GM23338 (cell line): Measurements from ENCODE around the gene MTHFS. TPM values are rescaled to one million over a fixed set of nuclear protein-coding genes. Genes with fewer than 3 reads are reported as not detected.

ENCODE experiments used
- ATAC-seq: fragments of 200-7000 bp; cut with Tn5 transposase; 3 replicates; pipeline ENCODE4 v1.9.1; 2020
- DNase-seq: peaks from one replicate; pipeline ENCODE4 v3.0.0-alpha.2; 2015; ENCODE audit warnings: low spot score
- H2AFZ ChIP-seq: fragments of 200-600 bp; sonication (generic); 2 replicates; pipeline ENCODE4 v1.8.0; 2016; ENCODE audit warnings: antibody characterized with exemption, mild to moderate bottlenecking, moderate library complexity
- H3F3A ChIP-seq: fragments of 200-600 bp; sonication (generic); replicated peaks from 2 replicates; pipeline ENCODE4 v1.8.0; 2017; ENCODE audit warnings: antibody characterized with exemption, mixed run types, low read depth
- H3K27ac ChIP-seq: fragments of 200-600 bp; sonication (generic); 2 replicates; pipeline ENCODE4 v1.6.1; 2016; ENCODE audit warnings: low read depth
- H3K27me3 ChIP-seq: fragments of 200-600 bp; sonication (generic); 2 replicates; pipeline ENCODE4 v1.8.0; 2016; ENCODE audit warnings: mild to moderate bottlenecking, mixed run types, moderate library complexity; ENCODE audit not compliant: insufficient read depth
- H3K36me3 ChIP-seq: fragments of 200-600 bp; sonication (generic); 2 replicates; pipeline ENCODE4 v1.8.0; 2016; ENCODE audit warnings: mild to moderate bottlenecking; ENCODE audit not compliant: insufficient read depth
- H3K4me1 ChIP-seq: fragments of 200-600 bp; sonication (generic); 2 replicates; pipeline ENCODE4 v1.8.0; 2016; ENCODE audit warnings: mild to moderate bottlenecking, moderate library complexity; ENCODE audit not compliant: insufficient read depth
- H3K4me2 ChIP-seq: fragments of 200-600 bp; sonication (generic); 2 replicates; pipeline ENCODE4 v1.7.1; 2017; ENCODE audit warnings: mixed run types
- H3K4me3 ChIP-seq: fragments of 200-600 bp; sonication (generic); 2 replicates; pipeline ENCODE4 v1.6.1; 2016; ENCODE audit warnings: mixed run types
- H3K79me2 ChIP-seq: fragments of 200-600 bp; sonication (generic); replicated peaks from 2 replicates; pipeline ENCODE4 v1.8.0; 2017; ENCODE audit warnings: mild to moderate bottlenecking; ENCODE audit not compliant: insufficient read depth
- H3K9me2 ChIP-seq: fragments of 200-600 bp; sonication (generic); 2 replicates; pipeline ENCODE4 v1.8.0; 2017; ENCODE audit not compliant: insufficient read depth
- H4K20me1 ChIP-seq: fragments of 200-600 bp; sonication (generic); replicated peaks from 2 replicates; pipeline ENCODE4 v1.8.0; 2017; ENCODE audit warnings: mild to moderate bottlenecking; ENCODE audit not compliant: insufficient read depth
- H3K27ac Mint-ChIP-seq: 2 replicates; pipeline ENCODE4 v1.8.0; 2020; ENCODE audit warnings: inconsistent platforms, mild to moderate bottlenecking, moderate library complexity, mixed read lengths
- H3K27me3 Mint-ChIP-seq: 3 replicates; pipeline ENCODE4 v1.8.0; 2022; ENCODE audit warnings: low read depth, mild to moderate bottlenecking, moderate library complexity, mixed read lengths, inconsistent platforms; ENCODE audit not compliant: insufficient read depth, poor library complexity
- H3K36me3 Mint-ChIP-seq: 3 replicates; pipeline ENCODE4 v1.8.0; 2021; ENCODE audit warnings: low read depth, mild to moderate bottlenecking, inconsistent platforms, moderate library complexity, mixed read lengths
- H3K4me1 Mint-ChIP-seq: 3 replicates; pipeline ENCODE4 v1.8.0; 2020; ENCODE audit warnings: mild to moderate bottlenecking, inconsistent platforms, mixed read lengths
- H3K4me3 Mint-ChIP-seq: 3 replicates; pipeline ENCODE4 v1.8.0; 2021; ENCODE audit warnings: moderate library complexity, mild to moderate bottlenecking, inconsistent platforms, mixed read lengths
- H3K9me3 Mint-ChIP-seq: 3 replicates; pipeline ENCODE4 v1.8.0; 2020; ENCODE audit warnings: moderate library complexity, mild to moderate bottlenecking, inconsistent platforms, mixed read lengths
- CREB1 ChIP-seq: fragments of 250-450 bp; sonication (Bioruptor Pico); IDR thresholded peaks from 2 replicates; pipeline ENCODE4 v1.5.0; 2020; ENCODE audit warnings: low read depth, mild to moderate bottlenecking, moderate library complexity
- EZH2 ChIP-seq: fragments of 200-600 bp; sonication (generic); IDR thresholded peaks from one replicate; pipeline ENCODE4 v1.8.0; 2017; ENCODE audit warnings: antibody characterized with exemption, mild to moderate bottlenecking, low read depth; ENCODE audit not compliant: unreplicated experiment
- EZH2phosphoT487 ChIP-seq: fragments of 200-600 bp; sonication (generic); IDR thresholded peaks from one replicate; pipeline ENCODE4 v1.8.1; 2018; ENCODE audit warnings: antibody characterized with exemption; ENCODE audit not compliant: unreplicated experiment
- JUNB ChIP-seq: IDR thresholded peaks from one replicate; pipeline ENCODE4 v1.6.1; 2016; ENCODE audit warnings: antibody characterized with exemption; ENCODE audit not compliant: unreplicated experiment
- POLR2AphosphoS5 ChIP-seq: IDR thresholded peaks from 2 replicates; pipeline ENCODE4 v1.6.1; 2016; ENCODE audit warnings: antibody characterized with exemption, low read depth
- STAT1 ChIP-seq: IDR thresholded peaks from one replicate; pipeline ENCODE4 v1.6.1; 2016; ENCODE audit warnings: antibody characterized with exemption; ENCODE audit not compliant: unreplicated experiment
- ZNF331 ChIP-seq: fragments of 250-450 bp; sonication (Bioruptor Pico); IDR thresholded peaks from 2 replicates; pipeline ENCODE4 v1.5.0; 2020; ENCODE audit warnings: low read depth, mild to moderate bottlenecking, moderate library complexity
- polyA plus RNA-seq: library from polyadenylated mRNA; unstranded; fragments of >200 nt; fragmentation: Nextera tagmentation; extraction: Ambion mirVana; gene quantifications from 2 replicates; pipeline ENCODE4 v1.2.1, GENCODE V29; 2016
- total RNA-seq: library from RNA; depleted of rRNA; stranded (reverse); fragments of >200 nt; shearing (Covaris generic); gene quantifications from 2 replicates; pipeline ENCODE4 v1.2.3, GENCODE V29; 2014
- TF ChIP-seq, protein P1 (sequence below), 2 experiments: fragments of 200-600 bp in 1 of 2; sonication (generic) in 1 of 2; conservative IDR thresholded peaks; 2 replicates each; pipeline versions ENCODE4 v1.5.1 to v1.6.1; 2016 to 2017; ENCODE audit warnings: antibody characterized with exemption in 2 of 2, low read depth in 2 of 2, mild to moderate bottlenecking in 2 of 2, moderate library complexity in 1 of 2
- TF ChIP-seq, protein P2 (sequence below): IDR thresholded peaks from one replicate; pipeline ENCODE4 v1.6.1; 2018; ENCODE audit warnings: antibody characterized with exemption; ENCODE audit not compliant: unreplicated experiment
- TF ChIP-seq, protein P3 (sequence below): IDR thresholded peaks from 2 replicates; pipeline ENCODE4 v1.6.1; 2016; ENCODE audit warnings: antibody characterized with exemption

Gene MTHFS
- total and polyA plus RNA-seq, 2 experiments from 2014 or later = 33.2 to 62.0 TPM

DNA sequence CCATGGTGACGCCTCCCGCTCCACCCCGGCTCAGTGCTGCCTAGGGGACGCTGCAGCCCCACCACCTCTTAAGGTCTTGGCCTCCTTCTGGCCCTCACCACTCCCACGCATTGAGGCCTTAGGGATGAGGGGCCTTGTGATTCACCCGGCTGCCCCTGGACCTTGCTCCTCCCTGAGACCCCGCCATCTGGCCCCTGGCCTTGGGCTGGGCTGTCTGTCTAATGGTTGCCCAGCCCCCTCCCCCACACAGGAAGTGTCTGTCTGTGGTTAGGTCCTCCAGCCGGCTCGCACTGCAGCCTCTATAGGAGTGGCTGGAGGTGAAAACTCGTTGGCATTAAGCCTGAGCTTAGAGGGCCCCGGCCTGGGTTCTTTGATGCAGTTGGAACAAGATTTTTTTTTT is 21.5 kb upstream of the MTHFS start:
- Histone ChIP-seq H3K4me1 (peaks cover 7% of the 10 kb centered on the region; the same call in 1 of the 2 replicates), H4K20me1 (no peaks in the 10 kb centered on the region; the same call in 1 of the 2 replicates), H3K27me3 (no peaks in the 10 kb centered on the region), H3K4me2 (no peak overlapping the region), H3F3A (no peaks in the 10 kb centered on the region), H2AFZ (no peak overlapping the region), H3K9me2 (no peaks in the 10 kb centered on the region; the same call in 1 of the 2 replicates), H3K79me2 (peaks cover 67% of the 10 kb centered on the region), H3K27ac (no peak overlapping the region), H3K4me3 (no peak overlapping the region), H3K36me3 (peaks cover 50% of the 10 kb centered on the region)
- H3K4me1 Mint-ChIP-seq = 0 out of 3 replicates have a peak, but pooled peaks cover 2% of the 10 kb centered on the region
- H3K27me3 Mint-ChIP-seq = peaks cover 11% of the 10 kb centered on the region
- no peak for DNase-seq
- H3K4me3 Mint-ChIP-seq = no peak overlapping the region
- H3K36me3 Mint-ChIP-seq = peaks cover 95% of the 10 kb centered on the region
- TF ChIP-seq EZH2 (no peak), STAT1 (no peak)
- peaks cover 93% of the 10 kb centered on the region for H3K9me3 Mint-ChIP-seq
- no peak overlapping the region for H3K27ac Mint-ChIP-seq
- ATAC-seq = no peak

DNA sequence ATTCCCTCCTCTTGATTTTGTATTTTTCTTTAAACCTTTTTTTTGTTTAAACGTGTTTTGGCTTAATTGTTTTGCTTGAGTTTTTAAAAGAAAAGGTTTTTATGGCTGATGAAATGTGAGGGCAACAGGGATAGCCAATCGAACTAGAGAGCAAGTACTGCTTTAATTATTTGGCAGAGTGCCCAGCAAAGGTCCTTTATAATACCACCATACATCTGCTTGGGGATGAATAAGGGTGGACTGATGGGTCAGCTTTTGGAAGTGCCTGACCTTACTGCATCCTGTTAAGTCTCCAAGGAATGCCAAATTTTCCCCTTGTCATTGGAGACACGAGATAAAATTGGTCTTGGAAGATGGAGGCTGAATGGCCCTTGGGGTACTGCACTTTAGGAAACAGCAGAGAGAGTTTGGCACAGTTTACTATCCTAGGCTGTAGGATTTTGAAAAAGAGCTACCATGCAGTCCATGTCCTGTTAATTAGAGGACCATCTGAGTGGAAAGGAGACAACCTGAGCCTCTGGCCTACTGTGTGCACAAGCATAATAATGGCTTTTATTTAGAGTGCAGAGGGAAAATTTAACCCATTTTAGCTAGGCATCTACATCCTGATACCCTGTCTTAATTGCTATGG is 19.8 kb upstream of the MTHFS start:
- H3K79me2 ChIP-seq = peaks cover 66% of the 10 kb centered on the region
- ATAC-seq = no peak
- H3K4me1 ChIP-seq = 0 out of 2 replicates have a peak, but pooled peaks cover under 1% of the 10 kb centered on the region
- Mint-ChIP-seq H3K27ac (no peak overlapping the region), H3K36me3 (peaks cover 98% of the 10 kb centered on the region), H3K4me1 (0 out of 3 replicates have a peak, but pooled peaks cover 2% of the 10 kb centered on the region), H3K4me3 (no peak overlapping the region), H3K27me3 (peaks cover 1% of the 10 kb centered on the region), H3K9me3 (peaks cover 87% of the 10 kb centered on the region)
- H2AFZ ChIP-seq = no peak overlapping the region
- no peak overlapping the region for H3K4me3 ChIP-seq
- H3K27ac ChIP-seq = no peak overlapping the region
- H4K20me1 ChIP-seq = no peaks in the 10 kb centered on the region; the same call in 1 of the 2 replicates
- no peak overlapping the region for H3K4me2 ChIP-seq
- H3F3A ChIP-seq = no peaks in the 10 kb centered on the region
- H3K27me3 ChIP-seq = no peaks in the 10 kb centered on the region
- no peak for DNase-seq
- H3K36me3 ChIP-seq = peaks cover 49% of the 10 kb centered on the region
- H3K9me2 ChIP-seq = no peaks in the 10 kb centered on the region; the same call in 1 of the 2 replicates
- TF ChIP-seq EZH2phosphoT487 = no peak
- TF ChIP-seq ZNF331 (CRISPR knock-in tag) = no peak
- TF ChIP-seq, protein P1, sequence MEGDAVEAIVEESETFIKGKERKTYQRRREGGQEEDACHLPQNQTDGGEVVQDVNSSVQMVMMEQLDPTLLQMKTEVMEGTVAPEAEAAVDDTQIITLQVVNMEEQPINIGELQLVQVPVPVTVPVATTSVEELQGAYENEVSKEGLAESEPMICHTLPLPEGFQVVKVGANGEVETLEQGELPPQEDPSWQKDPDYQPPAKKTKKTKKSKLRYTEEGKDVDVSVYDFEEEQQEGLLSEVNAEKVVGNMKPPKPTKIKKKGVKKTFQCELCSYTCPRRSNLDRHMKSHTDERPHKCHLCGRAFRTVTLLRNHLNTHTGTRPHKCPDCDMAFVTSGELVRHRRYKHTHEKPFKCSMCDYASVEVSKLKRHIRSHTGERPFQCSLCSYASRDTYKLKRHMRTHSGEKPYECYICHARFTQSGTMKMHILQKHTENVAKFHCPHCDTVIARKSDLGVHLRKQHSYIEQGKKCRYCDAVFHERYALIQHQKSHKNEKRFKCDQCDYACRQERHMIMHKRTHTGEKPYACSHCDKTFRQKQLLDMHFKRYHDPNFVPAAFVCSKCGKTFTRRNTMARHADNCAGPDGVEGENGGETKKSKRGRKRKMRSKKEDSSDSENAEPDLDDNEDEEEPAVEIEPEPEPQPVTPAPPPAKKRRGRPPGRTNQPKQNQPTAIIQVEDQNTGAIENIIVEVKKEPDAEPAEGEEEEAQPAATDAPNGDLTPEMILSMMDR (conservative IDR thresholded peaks at IDR 0.05; ENCODE audit: low read depth in 2 of 2) = no peak
- no peak for TF ChIP-seq CREB1 (CRISPR knock-in tag)
- no peak for TF ChIP-seq JUNB
- TF ChIP-seq, protein P2, sequence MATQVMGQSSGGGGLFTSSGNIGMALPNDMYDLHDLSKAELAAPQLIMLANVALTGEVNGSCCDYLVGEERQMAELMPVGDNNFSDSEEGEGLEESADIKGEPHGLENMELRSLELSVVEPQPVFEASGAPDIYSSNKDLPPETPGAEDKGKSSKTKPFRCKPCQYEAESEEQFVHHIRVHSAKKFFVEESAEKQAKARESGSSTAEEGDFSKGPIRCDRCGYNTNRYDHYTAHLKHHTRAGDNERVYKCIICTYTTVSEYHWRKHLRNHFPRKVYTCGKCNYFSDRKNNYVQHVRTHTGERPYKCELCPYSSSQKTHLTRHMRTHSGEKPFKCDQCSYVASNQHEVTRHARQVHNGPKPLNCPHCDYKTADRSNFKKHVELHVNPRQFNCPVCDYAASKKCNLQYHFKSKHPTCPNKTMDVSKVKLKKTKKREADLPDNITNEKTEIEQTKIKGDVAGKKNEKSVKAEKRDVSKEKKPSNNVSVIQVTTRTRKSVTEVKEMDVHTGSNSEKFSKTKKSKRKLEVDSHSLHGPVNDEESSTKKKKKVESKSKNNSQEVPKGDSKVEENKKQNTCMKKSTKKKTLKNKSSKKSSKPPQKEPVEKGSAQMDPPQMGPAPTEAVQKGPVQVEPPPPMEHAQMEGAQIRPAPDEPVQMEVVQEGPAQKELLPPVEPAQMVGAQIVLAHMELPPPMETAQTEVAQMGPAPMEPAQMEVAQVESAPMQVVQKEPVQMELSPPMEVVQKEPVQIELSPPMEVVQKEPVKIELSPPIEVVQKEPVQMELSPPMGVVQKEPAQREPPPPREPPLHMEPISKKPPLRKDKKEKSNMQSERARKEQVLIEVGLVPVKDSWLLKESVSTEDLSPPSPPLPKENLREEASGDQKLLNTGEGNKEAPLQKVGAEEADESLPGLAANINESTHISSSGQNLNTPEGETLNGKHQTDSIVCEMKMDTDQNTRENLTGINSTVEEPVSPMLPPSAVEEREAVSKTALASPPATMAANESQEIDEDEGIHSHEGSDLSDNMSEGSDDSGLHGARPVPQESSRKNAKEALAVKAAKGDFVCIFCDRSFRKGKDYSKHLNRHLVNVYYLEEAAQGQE = no peak
- TF ChIP-seq POLR2AphosphoS5 = no peak
- TF ChIP-seq STAT1 = no peak
- TF ChIP-seq, protein P3, sequence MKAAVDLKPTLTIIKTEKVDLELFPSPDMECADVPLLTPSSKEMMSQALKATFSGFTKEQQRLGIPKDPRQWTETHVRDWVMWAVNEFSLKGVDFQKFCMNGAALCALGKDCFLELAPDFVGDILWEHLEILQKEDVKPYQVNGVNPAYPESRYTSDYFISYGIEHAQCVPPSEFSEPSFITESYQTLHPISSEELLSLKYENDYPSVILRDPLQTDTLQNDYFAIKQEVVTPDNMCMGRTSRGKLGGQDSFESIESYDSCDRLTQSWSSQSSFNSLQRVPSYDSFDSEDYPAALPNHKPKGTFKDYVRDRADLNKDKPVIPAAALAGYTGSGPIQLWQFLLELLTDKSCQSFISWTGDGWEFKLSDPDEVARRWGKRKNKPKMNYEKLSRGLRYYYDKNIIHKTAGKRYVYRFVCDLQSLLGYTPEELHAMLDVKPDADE = no peak
